IMR-90 (cell line): ENCODE results near the gene CEACAM1. TPM values are rescaled to one million over a fixed set of nuclear protein-coding genes. Genes with fewer than 3 reads are reported as not detected.

Experiments used
- ATAC-seq: fragments of 200-7000 bp; cut with Tn5 transposase; 2 replicates; pipeline ENCODE4 v1.9.1; 2020; ENCODE audit warnings: low read depth, mild to moderate bottlenecking, moderate library complexity
- BruUV-seq: library from RNA; stranded (reverse); fragments of 400-500 nt; replicated peaks from 2 replicates; lab custom pipeline; 2021; lab: Mats Ljungman, UMichigan
- CTCF ChIA-PET: fragments of 300-600 bp; formaldehyde crosslinking; extraction: SDS; loops from one replicate; lab custom pipeline; 2021; ENCODE audit warnings: antibody characterized with exemption; lab: Yijun Ruan, JAX
- POLR2A ChIA-PET: fragments of 300-600 bp; sonication (Branson Sonifier 250); formaldehyde crosslinking; loops from one replicate; lab custom pipeline; 2022; ENCODE audit warnings: antibody characterized with exemption; ENCODE audit not compliant: unreplicated experiment; lab: Charles Lee
- DNase-seq: peaks from one replicate; pipeline ENCODE4 v3.0.0; 2013
- H2AFZ ChIP-seq: replicated peaks from 2 replicates; pipeline ENCODE3; 2013; ENCODE audit warnings: low read length, mild to moderate bottlenecking; ENCODE audit not compliant: poor library complexity
- H2AK5ac ChIP-seq: 2 replicates; pipeline ENCODE4 v1.6.1; 2013; ENCODE audit warnings: low read depth, low read length, inconsistent platforms
- H2AK9ac ChIP-seq: replicated peaks from 2 replicates; pipeline ENCODE3; 2013; ENCODE audit warnings: mild to moderate bottlenecking, low read depth, low read length, moderate library complexity; ENCODE audit not compliant: poor library complexity
- H2BK120ac ChIP-seq: 2 replicates; pipeline ENCODE4 v1.6.1; 2013; ENCODE audit warnings: low read depth, low read length, inconsistent platforms
- H2BK15ac ChIP-seq: 3 replicates; pipeline ENCODE4 v1.6.1; 2013; ENCODE audit warnings: low read depth, low read length, inconsistent platforms
- H2BK20ac ChIP-seq: 2 replicates; pipeline ENCODE4 v1.6.1; 2013; ENCODE audit warnings: low read depth, mild to moderate bottlenecking, inconsistent platforms, low read length, moderate library complexity
- H2BK5ac ChIP-seq: 2 replicates; pipeline ENCODE4 v1.6.1; 2013; ENCODE audit warnings: mild to moderate bottlenecking, low read depth, low read length, inconsistent platforms; ENCODE audit not compliant: poor library complexity, severe bottlenecking
- H3K14ac ChIP-seq: replicated peaks from 2 replicates; pipeline ENCODE4 v1.6.1; 2013; ENCODE audit warnings: low read depth, low read length, inconsistent platforms
- H3K18ac ChIP-seq: 2 replicates; pipeline ENCODE4 v1.6.1; 2013; ENCODE audit warnings: low read depth, low read length, control low read depth
- H3K23ac ChIP-seq: 2 replicates; pipeline ENCODE4 v1.6.1; 2013; ENCODE audit warnings: low read depth, low read length, inconsistent platforms
- H3K27ac ChIP-seq: 2 replicates; pipeline ENCODE4 v1.5.1; 2013; ENCODE audit warnings: mild to moderate bottlenecking, control low read depth, low read length; ENCODE audit not compliant: insufficient read depth
- H3K27me3 ChIP-seq: 2 replicates; pipeline ENCODE4 v1.6.1; 2013; ENCODE audit warnings: low read length; ENCODE audit not compliant: control insufficient read depth, insufficient read depth
- H3K36me3 ChIP-seq: 2 replicates; pipeline ENCODE4 v1.6.1; 2013; ENCODE audit warnings: low read length, mixed read lengths; ENCODE audit not compliant: control insufficient read depth, insufficient read depth
- H3K4ac ChIP-seq: 2 replicates; pipeline ENCODE4 v1.6.1; 2013; ENCODE audit warnings: low read depth, low read length, inconsistent platforms
- H3K4me1 ChIP-seq: 2 replicates; pipeline ENCODE4 v1.6.1; 2013; ENCODE audit warnings: low read length, mixed read lengths; ENCODE audit not compliant: control insufficient read depth, insufficient read depth
- H3K4me2 ChIP-seq: 2 replicates; pipeline ENCODE4 v1.6.1; 2013; ENCODE audit warnings: low read depth, mild to moderate bottlenecking, control low read depth, low read length, moderate library complexity
- H3K4me3 ChIP-seq: 2 replicates; pipeline ENCODE4 v1.5.1; 2013; ENCODE audit warnings: low read depth, mild to moderate bottlenecking, control low read depth, low read length, moderate library complexity; ENCODE audit not compliant: insufficient read depth
- H3K56ac ChIP-seq: 2 replicates; pipeline ENCODE4 v1.6.1; 2013; ENCODE audit warnings: low read length, inconsistent platforms; ENCODE audit not compliant: insufficient read depth; ENCODE audit errors: extremely low read depth
- H3K79me1 ChIP-seq, 2 experiments: 2 replicates each; pipeline ENCODE4 v1.6.1; 2013; ENCODE audit warnings: low read length in 2 of 2, inconsistent platforms in 1 of 2, low read depth in 1 of 2
- H3K9ac ChIP-seq: 2 replicates; pipeline ENCODE4 v1.6.1; 2013; ENCODE audit warnings: low read depth, low read length, control low read depth
- H3K9me1 ChIP-seq: 2 replicates; pipeline ENCODE4 v1.6.1; 2013; ENCODE audit warnings: low read length, inconsistent platforms; ENCODE audit not compliant: insufficient read depth
- H3K9me3 ChIP-seq: 2 replicates; pipeline ENCODE4 v1.6.1; 2013; ENCODE audit warnings: low read length; ENCODE audit not compliant: control insufficient read depth, insufficient read depth
- H4K20me1 ChIP-seq: 2 replicates; pipeline ENCODE4 v1.6.1; 2013; ENCODE audit warnings: low read length, inconsistent platforms; ENCODE audit not compliant: insufficient read depth
- H4K5ac ChIP-seq: 2 replicates; pipeline ENCODE4 v1.6.1; 2013; ENCODE audit warnings: mild to moderate bottlenecking, low read depth, low read length, control low read depth
- H4K8ac ChIP-seq, 2 experiments: 2 replicates each; pipeline ENCODE4 v1.6.1; 2013; ENCODE audit warnings: low read depth in 2 of 2, low read length in 2 of 2, control low read depth in 1 of 2, inconsistent platforms in 1 of 2
- H4K91ac ChIP-seq: 2 replicates; pipeline ENCODE4 v1.6.1; 2013; ENCODE audit warnings: low read depth, low read length, inconsistent platforms; ENCODE audit not compliant: insufficient read depth
- BHLHE40 ChIP-seq: fragments of 150-350 bp; IDR thresholded peaks from 2 replicates; pipeline ENCODE4 v1.6.1; 2016; ENCODE audit warnings: mild to moderate bottlenecking, low read depth, low read length
- CEBPB ChIP-seq: IDR thresholded peaks from 2 replicates; pipeline ENCODE4 v1.6.1; 2012; ENCODE audit warnings: low read depth, low read length, improper control_type of control experiment
- CHD1 ChIP-seq: IDR thresholded peaks from 2 replicates; pipeline ENCODE4 v1.6.1; 2012; ENCODE audit warnings: low read depth, low read length, improper control_type of control experiment
- ELK1 ChIP-seq: fragments of 150-350 bp; IDR thresholded peaks from 2 replicates; pipeline ENCODE4 v1.6.1; 2016; ENCODE audit warnings: low read depth, mild to moderate bottlenecking, low read length, moderate library complexity, borderline replicate concordance
- FOS ChIP-seq: fragments of 150-350 bp; IDR thresholded peaks from 2 replicates; pipeline ENCODE4 v1.6.1; 2016; ENCODE audit warnings: low read depth, low read length
- MAFK ChIP-seq: IDR thresholded peaks from 2 replicates; pipeline ENCODE4 v1.6.1; 2012; ENCODE audit warnings: low read depth, low read length, improper control_type of control experiment
- MXI1 ChIP-seq: IDR thresholded peaks from 2 replicates; pipeline ENCODE4 v1.6.1; 2012; ENCODE audit warnings: low read depth, mild to moderate bottlenecking, low read length, moderate library complexity, borderline replicate concordance
- NFE2L2 ChIP-seq: fragments of 150-350 bp; IDR thresholded peaks from 2 replicates; pipeline ENCODE4 v1.6.1; 2016; ENCODE audit warnings: low read depth, mild to moderate bottlenecking, low read length
- POLR2A ChIP-seq: IDR thresholded peaks from 2 replicates; pipeline ENCODE4 v1.6.1; 2012; ENCODE audit warnings: mild to moderate bottlenecking, low read depth, low read length
- RCOR1 ChIP-seq: IDR thresholded peaks from 2 replicates; pipeline ENCODE4 v1.6.1; 2012; ENCODE audit warnings: mild to moderate bottlenecking, low read length, improper control_type of control experiment; ENCODE audit not compliant: insufficient replicate concordance
- USF2 ChIP-seq: fragments of 150-350 bp; IDR thresholded peaks from 2 replicates; pipeline ENCODE4 v1.6.1; 2017; ENCODE audit warnings: mild to moderate bottlenecking, antibody characterized with exemption, low read length, low read depth
- WGBS, 2 experiments: methylation state at CpG; one replicate each; pipeline versions ENCODE4 v1.1.5 to v1.1.7; 2013; ENCODE audit warnings: missing lambda C conversion rate in 2 of 2; ENCODE audit not compliant: insufficient read length in 1 of 2; ENCODE audit errors: extremely low coverage in 2 of 2; 5-methylcytosine and 5-hydroxymethylcytosine counted together
- dilution Hi-C: fragments of 300-500 bp; cut with HindIII; formaldehyde crosslinking; loops from one replicate; pipeline ENCODE4 v1.14.3; 2018; ENCODE audit warnings: low sequenced_read_pairs; ENCODE audit not compliant: unreplicated experiment
- in situ Hi-C: fragments of 300-500 bp; cut with MboI; formaldehyde crosslinking; loops from 3 replicates; pipeline ENCODE4 v1.14.3; 2019; ENCODE audit warnings: low sequenced_read_pairs, inconsistent platforms, mixed read lengths
- intact Hi-C: fragments of 100-400 bp; cut with micrococcal nuclease; formaldehyde crosslinking; loops from 2 replicates; pipeline ENCODE4 v1.10.0; 2022
- polyA plus RNA-seq, 3 experiments: library from polyadenylated mRNA; depleted of rRNA; stranded (reverse); fragments of >200 nt; gene quantifications; 2 replicates each; pipeline ENCODE4 v1.2.3, GENCODE V29; 2012; ENCODE audit warnings: low replicate concordance in 1 of 3
- total RNA-seq: library from RNA; depleted of rRNA; stranded (reverse); fragments of >200 nt; gene quantifications from 2 replicates; pipeline ENCODE4 v1.2.3, GENCODE V29; 2012

The CEACAM1 gene
- total and polyA plus RNA-seq, 2 of the 4 experiments (the other 2 are of a cell fraction) = not detected

- WGBS, 2 experiments = 60% methylated on average over 1 of the region's 9 CpGs; no CpG with 5 or more reads in 1 of the 2 experiments
- Histone ChIP-seq H3K18ac (no peak overlapping the region), H3K4me2 (no peak overlapping the region), H3K4me3 (no peak overlapping the region), H2AK9ac (no peak overlapping the region), H3K9ac (no peak overlapping the region), H3K23ac (no peak overlapping the region), H4K5ac (no peak overlapping the region), H2BK120ac (no peak overlapping the region), H3K4ac (no peak overlapping the region), H3K27me3 (peaks cover 7% of the 10 kb centered on the region), H3K27ac (no peak overlapping the region), H3K56ac (no peak overlapping the region), H3K4me1 (no peaks in the 10 kb centered on the region), H2AK5ac (no peak overlapping the region), H2BK5ac (no peak overlapping the region), H2BK20ac (no peak overlapping the region), H3K9me1 (no peaks in the 10 kb centered on the region; the same call in 1 of the 2 replicates), H3K9me3 (no peaks in the 10 kb centered on the region), H3K79me1 (no peaks in the 10 kb centered on the region), H4K20me1 (no peaks in the 10 kb centered on the region), H2BK15ac (no peak overlapping the region), H2AFZ (no peak overlapping the region), H4K91ac (no peak overlapping the region), H3K36me3 (no peaks in the 10 kb centered on the region), H3K14ac (no peak overlapping the region), H4K8ac (no peak overlapping the region)
- ATAC-seq (no peak), DNase-seq (no peak)
- dilution Hi-C loops = no loop called here
- TF ChIP-seq FOS (no peak), CEBPB (no peak), BHLHE40 (no peak), NFE2L2 (no peak), CHD1 (no peak), USF2 (no peak), ELK1 (no peak), POLR2A (no peak), MAFK (no peak), MXI1 (no peak), RCOR1 (no peak)
- in situ Hi-C loops = no loop called here
- ChIA-PET CTCF (no interaction called here), POLR2A (no interaction called here)
- no TSS peak for BruUV-seq
- intact Hi-C loops = no loop called here
Observed at GRCh38 chr19:42479736-42480135, 48.5 kb downstream of the CEACAM1 start.
